Neural cell (in vitro differentiated cells): ENCODE measurements around the gene SLC2A14.

Experiments
- CTCF ChIP-seq: fragments of 450-650 bp; IDR thresholded peaks from 2 replicates; pipeline ENCODE4 v1.5.1; 2014; ENCODE audit warnings: antibody characterized with exemption, mild to moderate bottlenecking, moderate library complexity; ENCODE audit not compliant: poor library complexity, severe bottlenecking
- EP300 ChIP-seq: fragments of 450-650 bp; conservative IDR thresholded peaks from 2 replicates; pipeline ENCODE4 v1.6.1; 2014; ENCODE audit warnings: antibody characterized with exemption, mild to moderate bottlenecking, moderate library complexity; ENCODE audit not compliant: poor library complexity, severe bottlenecking
- EZH2 ChIP-seq: fragments of 200-600, 300-800 bp; shearing (Covaris generic), sonication (generic); IDR thresholded peaks from 2 replicates; pipeline ENCODE4 v1.6.1; 2014; ENCODE audit warnings: antibody characterized with exemption, low read length, borderline replicate concordance, mild to moderate bottlenecking; ENCODE audit not compliant: insufficient read depth, poor library complexity, severe bottlenecking
- REST ChIP-seq: IDR thresholded peaks from 2 replicates; pipeline ENCODE4 v1.6.1; 2012; ENCODE audit warnings: borderline replicate concordance
- TAF1 ChIP-seq: IDR thresholded peaks from 2 replicates; pipeline ENCODE4 v1.6.1; 2012; ENCODE audit warnings: low read depth

GRCh38 chr12:7917392-7918267, 44.9 kb upstream of the SLC2A14 start:
- TF ChIP-seq TAF1 (no peak), REST (no peak), CTCF (no peak), EZH2 (no peak), EP300 (no peak)
